ENCODE results near the gene AATF. TPM values are rescaled to one million over a fixed set of nuclear protein-coding genes. Genes with fewer than 3 reads are reported as not detected.

AATF gene
- total RNA-seq, 2 experiments from 2014 or later = 67.1 to 71.6 TPM

DNA sequence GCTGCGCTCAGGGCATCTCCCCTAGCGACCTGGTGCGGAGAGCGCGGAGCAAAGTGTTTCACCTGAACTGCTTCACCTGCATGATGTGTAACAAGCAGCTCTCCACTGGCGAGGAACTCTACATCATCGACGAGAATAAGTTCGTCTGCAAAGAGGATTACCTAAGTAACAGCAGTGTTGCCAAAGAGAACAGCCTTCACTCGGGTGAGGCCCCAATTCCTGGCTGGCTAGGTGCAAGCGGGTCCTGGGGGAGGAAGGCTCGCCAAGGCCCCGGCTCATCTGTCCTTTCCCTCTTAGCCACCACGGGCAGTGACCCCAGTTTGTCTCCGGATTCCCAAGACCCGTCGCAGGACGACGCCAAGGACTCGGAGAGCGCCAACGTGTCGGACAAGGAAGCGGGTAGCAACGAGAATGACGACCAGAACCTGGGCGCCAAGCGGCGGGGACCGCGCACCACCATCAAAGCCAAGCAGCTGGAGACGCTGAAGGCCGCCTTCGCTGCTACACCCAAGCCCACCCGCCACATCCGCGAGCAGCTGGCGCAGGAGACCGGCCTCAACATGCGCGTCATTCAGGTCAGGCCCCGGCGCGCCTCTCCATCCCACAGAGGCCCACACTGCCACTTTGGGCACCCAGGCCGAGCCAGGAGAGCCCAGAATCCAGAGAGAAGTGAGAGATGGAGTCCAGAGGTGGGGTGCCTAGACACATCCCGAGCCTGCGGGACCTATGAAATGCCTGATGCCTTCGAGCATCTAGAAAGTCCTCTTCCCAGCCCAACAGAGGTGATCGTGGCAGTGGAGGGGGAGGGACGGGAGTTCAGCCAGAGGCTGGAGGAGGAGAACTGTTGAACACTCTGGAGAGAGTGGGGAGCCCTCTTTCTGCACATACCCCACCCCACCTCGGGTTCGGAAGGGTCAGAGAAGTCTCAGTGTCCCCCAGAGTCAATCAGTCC, 8.2 kb upstream of the AATF start:
- Mint-ChIP-seq H3K4me1 (peaks cover 30% of the 10 kb centered on the region), H3K27me3 (peaks cover 83% of the 10 kb centered on the region), H3K36me3 (peaks cover 6% of the 10 kb centered on the region), H3K27ac (no peak overlapping the region), H3K4me3 (no peak overlapping the region), H3K9me3 (no peaks in the 10 kb centered on the region)
- POLR2A ChIA-PET = interaction anchor here (2.9 kb wide), 1 partner anchor 8 kb away, joined by 14 read pairs; the partner anchor contains the start of gene AATF
- DNase-seq (no peak), ATAC-seq (ENCODE audit: low read depth) (no peak)

DNA sequence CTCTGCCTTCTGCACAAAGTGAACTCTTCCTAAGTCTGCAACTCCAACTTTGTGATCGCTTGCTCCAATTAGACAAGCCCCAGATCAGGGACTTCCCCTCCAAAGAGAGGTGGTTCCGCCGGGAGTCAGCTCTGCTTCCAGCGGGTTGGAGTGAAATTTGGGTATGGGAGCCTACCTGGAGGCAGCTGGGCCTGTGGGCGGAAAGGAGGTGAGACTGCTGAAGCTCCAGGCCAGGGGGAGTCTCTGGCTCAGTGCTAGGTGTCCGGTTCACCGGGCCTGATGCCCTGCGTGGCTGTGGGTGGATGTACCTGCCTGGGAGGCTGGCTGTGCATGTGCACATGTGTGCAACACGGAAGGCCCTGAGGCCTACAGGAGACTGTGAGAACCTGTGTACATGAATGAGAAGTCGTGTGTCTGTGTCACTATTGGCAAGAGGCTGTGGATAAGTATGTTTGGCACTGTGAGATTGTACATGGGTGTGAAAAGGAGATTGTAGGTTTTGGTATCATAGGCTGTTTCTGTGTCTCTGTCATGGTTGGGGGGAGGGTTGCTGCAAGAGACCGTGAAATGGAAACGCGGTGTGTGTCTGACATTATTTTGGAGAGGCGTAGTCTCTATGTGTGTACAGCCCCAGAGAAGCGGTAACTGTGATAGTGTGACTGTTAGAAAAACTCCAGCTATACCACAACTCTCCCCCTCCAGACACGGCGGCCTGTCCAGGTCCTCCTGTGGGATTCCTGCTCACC, 7.3 kb upstream of the AATF start:
- peak overlapping the region; percentile 22 for H3K27ac Mint-ChIP-seq
- POLR2A ChIA-PET = no interaction called here
- H3K27me3 Mint-ChIP-seq = peaks cover 81% of the 10 kb centered on the region
- no peaks in the 10 kb centered on the region for H3K9me3 Mint-ChIP-seq
- peak overlapping the region; percentile 43 for H3K4me3 Mint-ChIP-seq
- DNase-seq = no peak
- peaks cover 6% of the 10 kb centered on the region for H3K36me3 Mint-ChIP-seq
- peaks cover 27% of the 10 kb centered on the region for H3K4me1 Mint-ChIP-seq
- ATAC-seq (ENCODE audit: low read depth) = no peak

DNA sequence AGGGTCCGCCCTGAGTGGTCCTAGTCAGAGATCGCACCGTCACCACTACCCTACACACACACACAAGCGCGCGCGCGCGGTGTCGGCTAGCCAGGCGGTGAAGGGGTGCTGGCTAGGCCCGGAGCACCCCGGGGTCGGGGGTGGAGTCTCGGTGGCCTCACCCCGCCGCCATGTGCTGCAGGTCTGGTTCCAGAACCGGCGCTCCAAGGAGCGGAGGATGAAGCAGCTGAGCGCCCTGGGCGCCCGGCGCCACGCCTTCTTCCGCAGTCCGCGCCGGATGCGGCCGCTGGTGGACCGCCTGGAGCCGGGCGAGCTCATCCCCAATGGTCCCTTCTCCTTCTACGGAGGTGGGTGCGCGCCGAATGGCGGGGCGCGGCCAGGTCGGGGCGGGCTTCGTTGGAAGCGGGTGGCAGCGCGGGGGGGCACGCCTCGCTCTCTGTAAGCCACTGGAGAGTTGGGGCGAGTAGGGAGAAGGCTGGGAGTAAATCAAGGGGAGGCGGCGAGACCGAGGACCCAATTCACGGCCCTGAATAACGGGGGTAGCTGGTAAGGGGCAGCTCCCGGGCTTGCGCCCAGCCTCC, 6.6 kb upstream of the AATF start:
- H3K9me3 Mint-ChIP-seq = no peaks in the 10 kb centered on the region
- H3K4me3 Mint-ChIP-seq = peak overlapping the region; percentile 43
- POLR2A ChIA-PET = no interaction called here
- DNase-seq (peak; percentile 56), ATAC-seq (ENCODE audit: low read depth) (no peak)
- peaks cover 85% of the 10 kb centered on the region for H3K27me3 Mint-ChIP-seq
- H3K27ac Mint-ChIP-seq = peak overlapping the region; percentile 22
- H3K4me1 Mint-ChIP-seq = peaks cover 28% of the 10 kb centered on the region
- H3K36me3 Mint-ChIP-seq = peaks cover 6% of the 10 kb centered on the region

- POLR2A ChIA-PET = interaction anchor here (1.2 kb wide), 1 partner anchor 10 kb away, joined by 6 read pairs; no protein-coding TSS in a partner anchor
- Mint-ChIP-seq H3K27ac (no peak overlapping the region), H3K4me1 (peaks cover 23% of the 10 kb centered on the region), H3K36me3 (peaks cover 6% of the 10 kb centered on the region), H3K4me3 (no peak overlapping the region), H3K9me3 (no peaks in the 10 kb centered on the region), H3K27me3 (peaks cover 85% of the 10 kb centered on the region)
- DNase-seq = peak; percentile 50
- no peak for ATAC-seq (ENCODE audit: low read depth)
Observed at GRCh38 chr17:36942631-36943125, 6.1 kb upstream of the AATF start.

DNA sequence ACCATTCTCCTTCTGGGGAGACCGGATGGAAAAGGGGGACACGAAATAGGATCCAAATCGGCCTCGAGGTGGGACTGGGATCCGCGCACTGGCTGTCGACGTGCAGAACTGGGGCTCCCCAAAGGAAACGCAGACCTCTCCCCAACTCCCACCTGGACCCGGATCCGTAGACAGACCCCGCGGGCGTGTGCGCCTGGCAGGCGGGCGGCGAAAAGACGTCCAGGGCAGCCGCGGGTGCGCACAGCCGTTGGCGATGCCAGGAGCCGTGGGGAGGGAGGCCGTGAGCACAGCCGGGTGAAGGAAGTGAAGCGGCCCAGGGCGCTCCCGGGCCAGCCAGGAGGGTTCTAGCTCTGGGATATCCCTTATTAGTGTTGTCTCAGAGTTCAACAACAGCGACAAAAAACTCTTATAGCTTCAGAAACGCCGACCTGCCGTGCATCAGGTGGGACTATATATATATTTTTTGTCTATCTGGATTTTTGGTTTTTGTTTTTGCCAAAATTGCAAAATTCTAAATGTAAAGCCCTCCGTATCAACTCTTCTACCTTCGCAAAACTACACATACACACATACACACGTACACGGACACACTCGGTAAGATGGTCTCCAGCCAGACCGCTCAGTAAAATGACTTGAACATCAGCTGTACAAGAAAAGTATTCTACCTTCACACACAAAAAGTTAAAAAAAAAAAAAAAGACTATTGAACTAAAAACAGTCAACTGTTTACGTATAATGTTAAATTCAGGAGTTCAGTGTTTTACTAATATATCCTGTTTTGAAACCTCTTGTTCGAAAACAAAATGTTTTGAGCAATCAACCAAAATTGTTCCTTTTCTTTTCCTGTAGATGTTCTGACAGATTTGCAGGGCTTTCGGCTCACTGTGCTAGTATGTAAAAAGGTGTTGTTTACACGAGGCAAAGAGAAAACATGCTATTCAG, 5.2 kb upstream of the AATF start:
- POLR2A ChIA-PET = interaction anchor here (1.2 kb wide), 1 partner anchor 11 kb away, joined by 6 read pairs; no protein-coding TSS in a partner anchor

DNA sequence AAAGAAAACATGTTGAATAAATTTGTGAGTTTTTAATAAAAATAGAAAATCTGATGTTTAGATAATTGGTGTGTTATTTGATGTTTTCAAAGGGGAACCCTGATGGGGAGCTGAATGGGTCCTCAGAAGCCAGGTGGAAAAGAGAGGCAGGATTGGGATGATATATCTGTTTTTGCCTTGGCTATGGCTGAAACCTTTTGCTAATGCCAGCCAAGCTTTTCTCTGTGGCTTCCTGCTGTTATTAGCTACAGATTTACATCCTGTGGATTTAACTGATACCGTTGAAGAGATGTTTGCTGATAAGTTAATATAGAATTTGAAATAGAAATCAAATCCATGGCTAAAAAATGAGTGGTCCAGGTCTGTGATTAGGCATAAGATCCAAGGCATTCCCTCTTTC, 4.2 kb upstream of the AATF start:
- no peak overlapping the region for H3K27ac Mint-ChIP-seq
- DNase-seq = no peak
- no peaks in the 10 kb centered on the region for H3K9me3 Mint-ChIP-seq
- no peak for ATAC-seq (ENCODE audit: low read depth)
- H3K4me1 Mint-ChIP-seq = peaks cover 26% of the 10 kb centered on the region
- POLR2A ChIA-PET = no interaction called here
- H3K4me3 Mint-ChIP-seq = no peak overlapping the region
- H3K27me3 Mint-ChIP-seq = peaks cover 70% of the 10 kb centered on the region
- peaks cover 5% of the 10 kb centered on the region for H3K36me3 Mint-ChIP-seq

More for the DNA sequence above, 5.2 kb upstream of the AATF start:
- ATAC-seq (ENCODE audit: low read depth) (no peak), DNase-seq (peak; percentile 41)
- Mint-ChIP-seq H3K27me3 (peaks cover 79% of the 10 kb centered on the region), H3K27ac (no peak overlapping the region), H3K4me3 (no peak overlapping the region), H3K36me3 (peaks cover 2% of the 10 kb centered on the region), H3K9me3 (no peaks in the 10 kb centered on the region), H3K4me1 (peaks cover 24% of the 10 kb centered on the region)

- Mint-ChIP-seq H3K36me3 (peaks cover 6% of the 10 kb centered on the region), H3K27ac (no peak overlapping the region), H3K27me3 (peaks cover 65% of the 10 kb centered on the region), H3K9me3 (no peaks in the 10 kb centered on the region), H3K4me1 (peaks cover 30% of the 10 kb centered on the region), H3K4me3 (no peak overlapping the region)
- DNase-seq (no peak), ATAC-seq (ENCODE audit: low read depth) (no peak)
- POLR2A ChIA-PET = interaction anchor here (0.6 kb wide), 1 partner anchor 344 kb away, joined by 3 read pairs; the partner anchor contains the start of gene MRM1
Observed at GRCh38 chr17:36945140-36945539, 3.6 kb upstream of the AATF start.

DNA sequence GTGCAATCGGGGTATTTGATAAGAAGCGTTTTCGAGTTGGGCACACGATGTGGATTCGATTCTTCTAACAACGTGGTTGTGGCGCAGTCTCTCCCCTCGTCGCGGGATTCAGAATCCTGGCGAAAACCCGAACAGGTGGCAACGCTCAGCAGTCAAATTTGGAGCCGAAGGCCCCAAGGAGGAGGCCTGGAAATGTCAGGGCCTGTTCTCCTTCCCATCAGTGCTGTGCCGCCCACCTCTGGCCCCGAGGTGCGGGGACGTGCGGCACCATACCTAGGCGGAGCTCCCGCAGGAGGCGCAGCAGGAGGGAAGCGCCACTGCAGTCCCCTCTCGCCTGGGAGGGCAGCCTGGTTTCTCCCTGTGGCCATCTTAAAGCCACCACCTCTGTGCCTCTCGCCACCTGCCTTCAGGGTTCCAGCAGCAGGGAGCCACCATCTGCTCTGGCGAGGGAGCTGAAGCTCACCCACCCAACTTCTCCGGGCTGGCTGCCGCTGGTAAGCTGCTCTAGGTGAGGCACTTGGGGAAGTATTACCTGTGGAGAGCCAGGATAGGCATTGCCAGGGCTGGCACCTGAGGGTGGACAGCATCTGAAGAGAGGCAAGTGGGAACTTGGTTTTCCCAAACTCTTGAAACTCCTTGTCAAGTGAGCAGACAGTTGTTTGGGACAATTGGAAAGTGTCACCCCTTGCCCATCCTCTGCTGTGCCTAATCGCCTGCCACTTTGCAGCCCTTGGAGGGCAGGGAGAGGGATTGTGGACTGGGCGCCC, 2.6 kb upstream of the AATF start:
- ATAC-seq (ENCODE audit: low read depth) = no peak
- peaks cover 14% of the 10 kb centered on the region for H3K36me3 Mint-ChIP-seq
- no peak for DNase-seq
- H3K4me1 Mint-ChIP-seq = peaks cover 36% of the 10 kb centered on the region
- peaks cover 55% of the 10 kb centered on the region for H3K27me3 Mint-ChIP-seq
- no peak overlapping the region for H3K4me3 Mint-ChIP-seq
- no peaks in the 10 kb centered on the region for H3K9me3 Mint-ChIP-seq
- POLR2A ChIA-PET = no interaction called here
- no peak overlapping the region for H3K27ac Mint-ChIP-seq

DNA sequence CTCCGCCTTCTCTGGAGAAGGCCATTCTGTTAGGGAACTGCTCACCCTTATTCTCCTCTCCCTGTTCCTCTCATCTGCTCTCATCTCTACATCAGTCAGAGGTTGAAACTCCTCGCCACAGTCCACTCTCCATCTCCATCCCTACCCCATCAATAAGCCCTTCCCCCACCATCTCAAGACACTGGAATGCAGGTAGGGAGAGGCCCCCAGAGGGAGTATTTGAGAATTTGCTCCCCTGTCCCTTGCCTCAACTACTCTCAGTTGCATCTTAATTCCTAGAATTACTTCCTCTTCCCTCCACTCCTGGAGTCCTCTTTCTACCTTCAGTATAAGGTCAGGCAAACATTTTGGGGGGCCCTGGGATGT, 2.0 kb upstream of the AATF start:
- H3K36me3 Mint-ChIP-seq = peaks cover 14% of the 10 kb centered on the region
- DNase-seq (no peak), ATAC-seq (ENCODE audit: low read depth) (no peak)
- POLR2A ChIA-PET = no interaction called here
- peaks cover 50% of the 10 kb centered on the region for H3K27me3 Mint-ChIP-seq
- H3K4me1 Mint-ChIP-seq = peaks cover 32% of the 10 kb centered on the region
- H3K27ac Mint-ChIP-seq = no peak overlapping the region
- no peak overlapping the region for H3K4me3 Mint-ChIP-seq
- no peaks in the 10 kb centered on the region for H3K9me3 Mint-ChIP-seq

DNA sequence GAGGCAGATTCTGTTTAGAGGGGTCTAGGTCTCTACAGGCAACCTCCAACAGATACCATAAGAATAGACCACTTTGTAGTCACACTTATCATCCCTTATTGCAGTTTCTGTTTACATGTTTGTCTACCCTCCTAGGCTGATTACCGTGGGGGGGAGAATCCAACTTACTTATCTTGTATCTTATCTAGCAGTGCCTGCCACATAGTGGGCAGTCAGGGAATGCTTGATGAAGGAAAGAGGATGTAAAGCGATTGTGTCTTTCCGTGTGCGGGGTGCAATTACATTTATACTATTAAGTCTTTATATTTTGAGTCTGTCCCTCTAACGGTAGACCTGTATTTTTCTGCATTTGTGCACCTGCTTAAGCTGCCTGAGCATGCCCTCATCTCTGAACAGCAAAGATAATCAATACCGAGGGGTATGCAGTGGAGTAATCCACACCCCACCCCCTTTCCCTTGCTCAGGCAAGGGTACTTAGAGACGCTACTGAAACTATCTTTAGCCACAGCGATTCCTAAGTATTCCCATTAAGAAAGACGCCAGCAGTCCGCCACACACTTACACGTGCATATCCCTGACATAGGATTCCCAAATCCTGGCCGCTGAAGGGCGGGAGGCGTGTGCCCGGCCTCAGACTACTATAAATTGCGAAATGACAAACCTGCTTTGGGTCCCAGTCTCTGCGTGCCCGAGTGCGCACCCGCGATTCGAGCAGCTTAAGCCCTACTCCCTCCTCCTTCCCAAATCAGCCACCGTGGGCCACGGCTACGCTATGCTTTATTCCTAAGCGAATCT, 635 bp upstream of the AATF start:
- H3K27me3 Mint-ChIP-seq = peaks cover 47% of the 10 kb centered on the region

GRCh38 chr17:36949461-36949927, 740 bp downstream of the AATF start:
- DNase-seq = no peak
- POLR2A ChIA-PET = interaction anchor here (0.6 to 2.3 kb wide), 7 partner anchors 11 to 414 kb away, joined by 3 to 14 read pairs (median 3); partner anchors contain the start of genes LHX1 and MRM1
- Mint-ChIP-seq H3K27ac (peak overlapping the region; percentile 96), H3K9me3 (no peaks in the 10 kb centered on the region), H3K4me1 (peaks cover 53% of the 10 kb centered on the region), H3K4me3 (peak overlapping the region; percentile 96), H3K27me3 (peaks cover 33% of the 10 kb centered on the region), H3K36me3 (peaks cover 35% of the 10 kb centered on the region)
- no peak for ATAC-seq (ENCODE audit: low read depth)

More for the DNA sequence above, 635 bp upstream of the AATF start:
- H3K4me1 Mint-ChIP-seq = peaks cover 45% of the 10 kb centered on the region
- H3K36me3 Mint-ChIP-seq = peaks cover 26% of the 10 kb centered on the region
- H3K4me3 Mint-ChIP-seq = peak overlapping the region; percentile 96
- POLR2A ChIA-PET = interaction anchor here (0.7 to 2.3 kb wide), 5 partner anchors 9 to 347 kb away, joined by 3 to 14 read pairs (median 6); partner anchors contain the start of gene MRM1
- DNase-seq (no peak), ATAC-seq (ENCODE audit: low read depth) (no peak)
- peak overlapping the region; percentile 96 for H3K27ac Mint-ChIP-seq
- no peaks in the 10 kb centered on the region for H3K9me3 Mint-ChIP-seq

Measured in activated naive CD8-positive, alpha-beta T cell treated with anti-CD3 and anti-CD28 coated beads, Interleukin-2, amount 10 ng/mL, durations not matched to agents 7 days and 5 days (primary cell).